Measurements from ENCODE around the gene TTLL11.
"Not testable (repeated sequence)": the region's sequence is repeated elsewhere in the genome, so short reads cannot be mapped to it uniquely, and the experiment has no call there.

Gene TTLL11

DNA sequence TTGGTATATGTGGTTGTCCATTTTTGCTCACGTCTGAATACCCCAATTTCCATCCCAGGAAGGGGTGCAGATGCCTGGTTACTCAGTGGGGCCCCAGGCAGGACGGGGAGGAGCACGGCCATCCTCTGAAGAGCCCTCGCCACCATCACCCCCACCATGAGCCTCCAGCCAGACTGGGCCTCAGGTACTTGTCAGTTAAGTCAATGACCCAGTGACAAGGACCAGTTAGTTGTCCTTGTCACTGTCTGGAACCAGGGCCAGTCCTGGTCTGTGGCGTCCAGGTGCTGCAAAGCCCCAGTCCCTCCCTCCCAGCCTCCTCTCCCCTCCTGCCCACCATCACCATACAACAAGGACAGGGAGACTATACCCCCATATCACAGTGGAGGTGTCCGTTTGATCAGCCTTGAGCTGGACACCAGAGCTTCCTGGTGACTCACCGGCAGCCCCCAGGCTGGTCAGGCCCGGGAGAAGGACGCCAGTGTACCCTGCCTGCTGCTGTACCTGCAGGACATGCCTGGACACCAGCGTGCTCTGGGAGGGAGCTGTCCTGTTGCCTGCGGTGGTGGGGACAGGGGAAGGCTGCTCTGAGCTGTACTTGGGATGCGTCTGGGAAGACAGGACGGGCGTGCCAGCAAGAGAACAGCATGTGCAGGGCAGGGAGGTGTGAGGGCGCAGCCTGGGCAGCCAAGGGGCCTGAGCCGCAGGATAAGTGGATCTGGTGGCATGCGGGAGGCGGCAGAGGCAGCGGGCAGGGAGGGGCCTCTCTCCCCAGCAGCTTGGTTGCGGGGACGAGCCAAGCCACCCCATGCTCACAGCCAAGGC is 32.6 kb upstream of the TTLL11 start:
- DNase-seq: no peak

- DNase-seq: peak; percentile 90
Observed at GRCh38 chr9:122125158-122125508, 32.0 kb upstream of the TTLL11 start.

- DNase-seq: no peak
Observed at GRCh38 chr9:122124528-122124927, 31.4 kb upstream of the TTLL11 start.

DNA sequence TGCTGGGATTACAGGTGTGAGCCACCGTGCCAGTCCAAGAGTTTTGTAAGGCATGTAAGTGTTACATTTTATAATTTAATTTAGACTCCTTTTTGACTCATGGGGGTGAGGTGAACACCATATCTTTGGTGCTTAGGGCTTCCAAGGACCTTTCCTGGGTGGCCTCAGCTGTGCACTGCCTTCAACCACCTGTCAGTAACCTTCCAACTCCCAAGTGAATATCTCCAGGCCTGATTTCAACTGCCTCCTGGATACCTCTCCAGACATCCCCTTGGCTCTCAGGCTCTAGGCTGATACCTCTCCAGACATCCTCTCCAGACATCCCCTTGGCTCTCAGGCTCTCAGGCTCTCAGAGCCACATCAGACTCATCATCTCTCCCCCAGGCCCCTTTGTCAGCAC is 30.9 kb upstream of the TTLL11 start:
- no peak for DNase-seq

GRCh38 chr9:122122903-122123632 is 30.0 kb upstream of the TTLL11 start:
- DNase-seq: peak; percentile 80

- no peak for DNase-seq
Observed at GRCh38 chr9:122122468-122122867, 29.4 kb upstream of the TTLL11 start.

DNA sequence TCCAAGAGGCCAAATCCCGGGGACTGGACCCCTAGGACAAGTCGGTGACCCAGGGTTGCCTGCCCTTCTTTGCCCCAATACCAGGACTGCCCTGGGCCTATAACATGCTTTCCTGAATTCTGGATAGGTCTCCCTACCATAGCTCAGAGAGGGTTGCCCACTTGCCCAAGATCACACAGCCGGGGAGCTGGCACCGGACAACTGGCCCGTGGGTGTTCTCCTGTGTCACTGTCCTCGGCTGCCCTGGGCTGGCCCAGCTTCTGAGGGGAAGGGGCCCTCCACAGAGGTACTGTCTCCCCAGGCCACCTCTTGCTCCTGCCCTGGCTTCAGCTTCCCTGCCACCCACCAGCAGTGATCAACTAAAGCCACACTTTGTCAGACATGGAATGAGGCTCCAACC is 28.8 kb upstream of the TTLL11 start:
- no peak for DNase-seq

DNA sequence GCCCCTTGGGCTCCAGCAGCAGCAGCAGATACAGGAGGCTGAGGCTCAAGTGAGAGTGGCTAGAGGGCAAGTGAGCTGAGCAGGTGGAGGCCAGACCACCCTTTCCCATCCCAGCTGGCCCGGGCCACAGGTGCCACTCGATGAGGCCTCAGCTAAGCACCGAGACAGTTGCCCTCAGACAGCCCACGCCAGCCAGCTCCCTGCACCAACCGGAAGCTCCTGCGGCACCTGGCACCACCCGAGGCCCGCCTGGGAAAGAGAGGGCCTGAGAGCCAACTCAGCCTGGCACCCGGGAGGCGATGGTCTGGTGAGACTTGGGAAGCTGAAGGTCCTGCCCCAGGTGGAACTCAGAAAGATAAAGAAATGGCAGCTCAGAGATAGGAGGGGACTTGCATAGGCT is 28.3 kb upstream of the TTLL11 start:
- DNase-seq: no peak

GRCh38 chr9:122120316-122121071 is 27.4 kb upstream of the TTLL11 start:
- no peak for DNase-seq

DNA sequence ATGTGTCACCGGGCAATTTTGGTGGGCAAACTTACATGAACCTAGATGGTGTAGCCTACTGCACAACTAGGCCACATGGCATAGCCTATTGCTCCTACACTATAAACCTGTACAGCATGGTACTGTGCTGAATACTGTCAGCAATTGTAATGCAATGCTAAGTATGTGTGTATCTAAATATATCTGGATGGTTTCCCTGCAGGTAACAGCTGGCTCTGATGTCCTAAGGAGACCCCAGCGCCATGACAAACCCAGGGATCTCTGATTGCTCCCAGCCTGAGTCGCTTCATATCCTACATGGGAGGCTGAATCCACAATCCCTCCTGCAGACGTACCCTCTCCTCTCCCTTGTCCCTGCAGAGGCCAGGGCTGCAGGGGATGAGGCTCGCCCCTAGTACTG is 26.6 kb upstream of the TTLL11 start:
- no peak for DNase-seq

DNA sequence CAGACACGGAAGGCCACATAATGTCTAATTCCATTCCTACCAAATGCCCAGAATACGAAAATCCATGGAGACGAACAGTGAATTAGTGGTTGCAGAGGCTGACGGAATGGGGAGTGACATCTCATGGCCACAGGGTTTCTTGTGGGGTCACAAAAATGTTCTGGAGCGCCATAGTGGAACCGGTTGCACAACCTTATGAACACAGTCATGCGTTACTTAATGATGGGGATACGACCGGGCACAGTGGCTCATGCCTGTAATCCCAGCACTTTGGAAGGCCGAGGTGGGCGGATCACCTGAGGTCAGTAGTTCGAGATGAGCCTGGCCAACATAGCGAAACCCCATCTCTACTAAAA is 26.0 kb upstream of the TTLL11 start:
- no peak for DNase-seq

DNA sequence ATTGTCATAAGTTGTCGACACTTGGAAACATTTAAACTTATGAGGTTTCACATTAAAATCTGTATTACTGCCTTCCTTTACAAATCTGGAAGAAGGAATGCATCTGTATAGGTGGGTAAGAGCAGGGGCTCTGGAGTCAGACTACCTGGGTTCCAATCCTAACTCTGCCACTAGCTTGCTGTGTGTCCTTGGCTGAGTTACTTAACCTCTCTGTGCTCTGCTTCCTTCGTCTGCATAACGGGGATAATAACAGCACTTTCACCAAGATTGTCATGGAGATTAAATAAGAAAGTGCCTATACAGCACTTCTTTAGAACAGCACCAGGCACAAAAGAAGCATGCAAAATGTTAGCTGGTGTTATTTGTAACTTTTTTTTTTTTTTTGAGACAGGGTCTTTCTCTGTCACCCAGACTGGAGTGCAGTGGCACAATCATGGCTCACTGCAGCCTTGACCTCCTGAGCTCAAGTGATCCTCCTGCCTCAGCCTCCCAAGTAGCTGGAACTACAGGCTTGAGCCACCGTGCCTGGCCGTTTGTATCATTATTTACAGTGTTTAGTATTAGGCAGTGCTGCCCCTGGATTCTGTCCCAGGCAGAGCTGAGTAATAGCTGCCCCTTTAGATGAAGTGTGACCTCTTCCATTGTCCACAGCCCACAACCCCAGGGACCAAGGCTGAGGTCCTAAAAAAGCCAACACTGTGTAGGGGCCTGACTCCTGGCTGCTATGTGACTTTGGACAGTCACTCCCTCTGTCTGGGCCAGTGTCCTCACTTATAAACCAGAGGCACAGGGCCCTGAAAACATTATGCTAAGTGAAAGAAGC is 25.4 kb upstream of the TTLL11 start:
- no peak for DNase-seq

DNA sequence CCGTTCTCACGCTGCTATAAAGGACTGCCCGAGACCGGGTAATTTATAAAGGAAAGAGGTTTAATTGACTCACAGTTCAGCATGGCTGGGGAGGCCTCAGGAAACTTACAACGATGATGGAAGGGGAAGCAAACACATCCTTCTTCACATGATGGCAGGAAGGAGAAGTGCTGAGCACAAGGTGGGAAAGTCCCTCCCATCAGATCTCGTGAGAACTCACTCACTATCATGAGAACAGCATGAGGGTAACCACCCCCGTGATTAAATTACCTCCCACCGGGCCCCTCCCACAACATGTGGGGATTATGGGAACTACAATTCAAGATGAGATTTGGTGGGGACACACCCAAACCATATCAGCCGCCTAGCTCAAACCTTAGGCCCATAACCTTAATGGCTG is 24.1 kb upstream of the TTLL11 start:
- DNase-seq: not testable (repeated sequence)

DNA sequence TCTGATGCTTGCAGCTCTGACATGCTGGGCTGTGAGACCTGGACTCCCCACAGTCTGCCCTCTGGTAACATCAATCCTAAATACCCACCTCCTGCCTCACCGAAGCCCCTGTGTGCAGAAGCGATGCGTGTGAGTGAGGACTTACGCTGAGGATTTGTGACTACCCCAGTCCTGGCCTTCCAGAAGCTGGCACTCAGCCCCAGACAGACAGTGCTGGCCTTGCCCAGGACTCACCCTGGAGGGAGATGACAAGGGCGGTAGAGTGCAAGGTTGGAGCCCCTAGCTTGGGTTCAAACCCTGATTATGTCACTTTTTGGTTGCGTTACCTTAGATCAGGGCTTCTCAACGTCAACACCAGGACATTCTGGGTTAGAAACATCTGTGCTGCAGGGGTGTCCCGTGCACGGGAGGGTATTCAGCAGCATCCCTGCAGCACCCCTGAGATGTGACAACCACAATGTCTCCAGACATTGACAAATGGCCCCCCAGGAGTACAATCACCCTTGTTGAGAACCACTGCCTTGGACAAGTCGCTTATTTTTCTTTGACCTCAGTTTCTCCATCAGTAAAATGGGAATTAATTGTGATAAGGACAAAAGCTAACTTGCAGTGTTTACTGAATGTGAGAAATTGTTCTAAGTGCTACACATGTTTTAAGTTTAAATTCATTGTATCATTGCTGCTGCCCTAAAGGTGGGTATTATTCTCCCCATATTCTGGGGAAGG is 23.5 kb upstream of the TTLL11 start:
- no peak for DNase-seq

DNA sequence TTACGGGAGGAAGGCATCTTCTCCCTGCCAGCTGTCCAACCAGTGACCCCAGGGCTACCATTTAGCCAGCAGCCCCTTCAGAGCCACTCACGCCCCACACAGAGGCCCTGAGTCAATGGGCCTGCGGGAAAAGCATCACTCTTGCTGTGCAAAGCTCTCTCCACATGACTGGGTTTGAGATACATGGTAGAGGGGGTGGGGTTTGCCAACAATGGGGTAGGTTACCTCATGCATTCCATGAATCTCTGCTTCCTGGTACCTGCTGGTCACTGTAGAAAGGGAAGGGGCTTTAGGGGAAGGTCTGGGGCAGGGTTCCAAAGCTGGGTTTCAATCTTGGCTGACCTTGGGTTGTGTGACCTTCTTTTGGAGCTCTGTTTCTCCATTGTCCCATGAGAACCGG is 22.9 kb upstream of the TTLL11 start:
- DNase-seq: no peak

DNA sequence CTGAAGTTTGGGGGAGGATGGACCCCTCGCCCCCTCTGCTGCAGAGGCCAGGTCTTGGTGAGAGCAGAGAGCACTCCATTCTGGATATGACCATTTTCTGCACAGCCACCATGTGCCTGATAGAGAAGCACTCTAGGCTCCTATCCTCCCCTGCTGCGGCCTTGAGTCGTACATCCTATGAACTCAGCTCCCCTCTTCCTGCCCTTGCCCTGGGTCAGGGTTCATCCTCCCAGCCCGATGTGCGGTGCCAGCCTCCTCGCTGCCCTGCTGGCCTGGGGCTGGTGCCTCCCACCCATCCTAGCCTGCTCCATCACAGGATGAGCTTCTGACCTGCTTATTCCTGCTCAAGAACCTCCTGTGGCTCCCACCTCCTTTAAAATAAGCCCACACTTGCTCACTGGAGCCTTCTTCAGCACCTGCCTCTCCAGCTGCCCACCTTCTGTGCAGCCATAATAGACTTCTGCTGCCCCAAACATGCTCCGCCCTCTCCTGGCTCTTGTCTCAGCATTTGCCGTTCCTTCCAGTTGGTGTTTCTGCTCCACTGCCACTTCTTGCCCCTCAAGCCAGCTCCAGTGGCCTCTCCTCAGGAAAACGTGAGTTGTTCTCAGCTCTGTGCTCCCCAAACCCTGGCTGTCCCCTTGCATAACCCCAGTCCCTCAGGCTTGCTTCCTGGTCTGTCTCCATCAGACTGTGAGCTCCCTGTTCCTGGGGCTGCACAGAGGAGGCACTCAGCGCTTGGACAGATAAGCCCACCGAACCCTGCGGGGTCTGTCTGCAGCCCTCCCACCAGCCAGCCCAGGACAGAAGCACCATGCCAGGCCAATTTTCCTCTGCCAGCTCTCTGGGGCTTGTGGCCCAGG is 22.3 kb upstream of the TTLL11 start:
- no peak for DNase-seq

DNA sequence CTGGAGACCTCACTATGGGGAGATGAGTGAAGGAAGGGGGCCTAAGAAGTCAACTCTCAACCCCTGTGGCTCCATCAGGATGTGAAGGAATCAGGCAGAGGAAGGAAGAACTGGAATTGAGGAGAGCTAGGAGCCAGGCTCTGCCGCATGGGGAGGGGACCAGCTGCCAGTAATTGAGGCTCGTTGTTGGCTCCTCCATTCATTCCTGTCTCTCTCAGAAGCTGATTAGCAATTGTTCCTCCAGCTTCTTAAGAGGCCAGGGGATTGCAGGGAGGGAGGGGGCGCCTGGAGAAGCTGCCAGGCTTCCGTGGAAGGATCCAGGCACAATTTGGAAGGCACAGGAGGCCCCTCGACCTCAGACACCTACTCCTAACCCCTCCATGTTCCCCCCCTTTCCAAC is 20.5 kb upstream of the TTLL11 start:
- no peak for DNase-seq

GRCh38 chr9:122112238-122112637 is 19.1 kb upstream of the TTLL11 start:
- DNase-seq: no peak

GRCh38 chr9:122111413-122112085 is 18.4 kb upstream of the TTLL11 start:
- no peak for DNase-seq

DNA sequence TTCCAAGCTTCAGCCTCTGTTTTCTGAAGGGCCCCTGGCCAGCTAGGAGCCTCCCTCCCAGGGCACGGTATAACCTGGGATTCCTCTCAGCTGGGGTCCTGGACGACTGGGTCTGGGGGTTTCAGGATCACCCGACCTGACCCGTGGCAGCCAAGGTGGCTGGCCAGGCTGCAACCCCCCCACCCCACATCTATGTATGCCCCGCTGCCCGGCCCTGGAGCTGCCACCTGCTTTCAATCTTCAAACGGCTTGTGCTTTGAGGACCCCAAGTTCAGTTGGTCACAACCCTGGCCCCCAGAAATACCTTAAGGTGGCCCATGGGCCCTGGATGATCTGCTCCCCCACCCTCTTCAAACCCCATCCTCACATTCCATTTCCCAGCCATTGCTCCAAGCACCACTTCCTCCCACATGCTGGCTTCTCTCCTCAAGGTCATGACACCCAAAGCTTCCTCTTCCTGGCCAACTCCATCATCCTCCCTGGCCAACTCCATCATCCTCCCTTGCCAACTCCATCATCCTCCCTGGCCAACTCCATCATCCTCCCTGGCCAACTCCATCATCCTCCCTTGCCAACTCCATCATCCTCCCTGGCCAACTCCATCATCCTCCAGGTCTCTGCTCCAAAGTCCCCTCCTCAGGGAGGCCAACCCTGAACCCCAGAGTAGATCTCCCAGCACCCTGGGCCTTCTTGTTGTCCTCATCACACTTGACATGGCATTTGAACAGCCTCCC is 17.2 kb upstream of the TTLL11 start:
- DNase-seq: no peak

All from hematopoietic multipotent progenitor cell treated with erythropoietin and hydrocortisone succinate and interleukin-3 and kit ligand, for 6 days (in vitro differentiated cells).